Measurements from ENCODE around the gene CAPN2. TPM values are rescaled to one million over a fixed set of nuclear protein-coding genes. Genes with fewer than 3 reads are reported as not detected.

The CAPN2 gene
- total and polyA plus RNA-seq, 2 experiments from 2014 or later = 8.4 to 17.8 TPM

- Histone ChIP-seq H3K4me2 (no peak overlapping the region), H3K4me3 (no peak overlapping the region), H3K4me1 (ENCODE audit: insufficient read depth) (peaks cover 30% of the 10 kb centered on the region), H2AFZ (no peak overlapping the region), H4K20me1 (replicated peaks; ENCODE audit: insufficient read depth) (peaks cover 53% of the 10 kb centered on the region), H3K79me2 (replicated peaks; ENCODE audit: insufficient read depth) (peaks cover 98% of the 10 kb centered on the region), H3K9me2 (ENCODE audit: insufficient read depth) (no peaks in the 10 kb centered on the region), H3K27ac (ENCODE audit: low read depth) (no peak overlapping the region), H3K36me3 (ENCODE audit: insufficient read depth) (no peaks in the 10 kb centered on the region), H3F3A (replicated peaks; ENCODE audit: low read depth) (no peaks in the 10 kb centered on the region), H3K27me3 (ENCODE audit: insufficient read depth) (no peaks in the 10 kb centered on the region)
- no peak overlapping the region for H3K4me3 Mint-ChIP-seq
- TF ChIP-seq ETS1 (IDR thresholded peaks at IDR 0.05) = no peak
- no peak for TF ChIP-seq ZNF114 (CRISPR knock-in tag; IDR thresholded peaks at IDR 0.05)
- TF ChIP-seq CREB1 (CRISPR knock-in tag; IDR thresholded peaks at IDR 0.05; ENCODE audit: low read depth) = no peak
- no peak for TF ChIP-seq JUNB (IDR thresholded peaks at IDR 0.05; ENCODE audit: unreplicated experiment)
- TF ChIP-seq EZH2phosphoT487 (IDR thresholded peaks at IDR 0.05; ENCODE audit: unreplicated experiment) = no peak
- no peak for TF ChIP-seq REST (IDR thresholded peaks at IDR 0.05; ENCODE audit: unreplicated experiment)
- no peak for TF ChIP-seq EZH2 (IDR thresholded peaks at IDR 0.05; ENCODE audit: low read depth, unreplicated experiment)
- TF ChIP-seq CTCF (conservative IDR thresholded peaks at IDR 0.05; ENCODE audit: low read depth in 2 of 2) = no peak
- H3K9me3 Mint-ChIP-seq = no peaks in the 10 kb centered on the region
- no peak overlapping the region for H3K27ac Mint-ChIP-seq
- peaks cover 22% of the 10 kb centered on the region for H3K36me3 Mint-ChIP-seq (ENCODE audit: low read depth)
- H3K27me3 Mint-ChIP-seq (ENCODE audit: insufficient read depth, low read depth, poor library complexity) = no peaks in the 10 kb centered on the region
- ATAC-seq = no peak
- peaks cover 62% of the 10 kb centered on the region for H3K4me1 Mint-ChIP-seq
- no peak for DNase-seq (ENCODE audit: low spot score)
Measured at GRCh38 chr1:223824287-223824686, 111.9 kb downstream of the CAPN2 start.

GRCh38 chr1:223824712-223825111, 112.4 kb downstream of the CAPN2 start:
- Histone ChIP-seq H3K27me3 (ENCODE audit: insufficient read depth) (no peaks in the 10 kb centered on the region), H3K9me2 (ENCODE audit: insufficient read depth) (no peaks in the 10 kb centered on the region), H3F3A (replicated peaks; ENCODE audit: low read depth) (no peaks in the 10 kb centered on the region), H3K27ac (ENCODE audit: low read depth) (no peak overlapping the region), H2AFZ (no peak overlapping the region), H3K4me2 (no peak overlapping the region), H3K4me3 (no peak overlapping the region), H4K20me1 (replicated peaks; ENCODE audit: insufficient read depth) (peaks cover 56% of the 10 kb centered on the region), H3K4me1 (ENCODE audit: insufficient read depth) (peaks cover 30% of the 10 kb centered on the region), H3K36me3 (ENCODE audit: insufficient read depth) (no peaks in the 10 kb centered on the region), H3K79me2 (replicated peaks; ENCODE audit: insufficient read depth) (peaks cover 98% of the 10 kb centered on the region)
- no peak for DNase-seq (ENCODE audit: low spot score)
- Mint-ChIP-seq H3K4me1 (peaks cover 61% of the 10 kb centered on the region), H3K9me3 (no peaks in the 10 kb centered on the region), H3K4me3 (no peak overlapping the region), H3K36me3 (ENCODE audit: low read depth) (peaks cover 18% of the 10 kb centered on the region), H3K27ac (no peak overlapping the region), H3K27me3 (ENCODE audit: insufficient read depth, low read depth, poor library complexity) (no peaks in the 10 kb centered on the region)
- ATAC-seq = peak; percentile 39
- no peak for TF ChIP-seq ETS1 (IDR thresholded peaks at IDR 0.05)
- TF ChIP-seq ZNF114 (CRISPR knock-in tag; IDR thresholded peaks at IDR 0.05) = no peak
- TF ChIP-seq STAT1 (IDR thresholded peaks at IDR 0.05; ENCODE audit: unreplicated experiment) = no peak
- no peak for TF ChIP-seq POLR2AphosphoS5 (IDR thresholded peaks at IDR 0.05; ENCODE audit: low read depth)
